MCF 10A (cell line): ENCODE results near the gene NELL1. TPM values are rescaled to one million over a fixed set of nuclear protein-coding genes. Genes with fewer than 3 reads are reported as not detected.

ENCODE experiments used
- BruUV-seq: library from RNA; stranded (reverse); fragments of 400-500 nt; replicated peaks from 2 replicates; lab custom pipeline; 2021; lab: Mats Ljungman, UMichigan
- CTCF ChIA-PET: fragments of 300-600 bp; sonication (Branson Sonifier 250); formaldehyde crosslinking; extraction: SDS; loops from one replicate; lab custom pipeline; 2021; ENCODE audit warnings: antibody characterized with exemption, inconsistent platforms; lab: Yijun Ruan, JAX
- POLR2A ChIA-PET: fragments of 300-600, 350-650 bp; sonication (Branson Sonifier 250); formaldehyde crosslinking; extraction: SDS; loops from one replicate; lab custom pipeline; 2020; ENCODE audit warnings: antibody characterized with exemption, inconsistent platforms; lab: Yijun Ruan, JAX
- DNase-seq: peaks from one replicate; pipeline ENCODE4 v3.0.0-alpha.2; 2018; ENCODE audit not compliant: unreplicated experiment
- H3K27ac Mint-ChIP-seq: one replicate; pipeline ENCODE4 v1.8.0; 2022; ENCODE audit warnings: mild to moderate bottlenecking, low read depth, mixed read lengths; ENCODE audit not compliant: unreplicated experiment
- H3K27me3 Mint-ChIP-seq: one replicate; pipeline ENCODE4 v1.8.0; 2022; ENCODE audit warnings: mixed read lengths; ENCODE audit not compliant: insufficient read depth, unreplicated experiment
- H3K36me3 Mint-ChIP-seq: one replicate; pipeline ENCODE4 v1.8.0; 2022; ENCODE audit warnings: mild to moderate bottlenecking, moderate library complexity, mixed read lengths; ENCODE audit not compliant: insufficient read depth, unreplicated experiment
- H3K4me1 Mint-ChIP-seq: one replicate; pipeline ENCODE4 v1.8.0; 2022; ENCODE audit warnings: mixed read lengths; ENCODE audit not compliant: insufficient read depth, unreplicated experiment
- H3K4me3 Mint-ChIP-seq: one replicate; pipeline ENCODE4 v1.8.0; 2022; ENCODE audit warnings: mild to moderate bottlenecking, moderate library complexity, mixed read lengths; ENCODE audit not compliant: unreplicated experiment
- H3K9me3 Mint-ChIP-seq: one replicate; pipeline ENCODE4 v1.8.0; 2022; ENCODE audit warnings: mixed read lengths; ENCODE audit not compliant: unreplicated experiment
- intact Hi-C: fragments of 100-400 bp; cut with micrococcal nuclease; formaldehyde crosslinking; loops from 2 replicates; pipeline ENCODE4 v1.14.1; 2022
- total RNA-seq: library from RNA; stranded (reverse); gene quantifications from 2 replicates; pipeline ENCODE4 v1.2.3, GENCODE V29; 2022
- TF ChIP-seq, protein P1 (sequence below): fragments of 200-600 bp; IDR thresholded peaks from one replicate; pipeline ENCODE4 v1.8.0; 2022; ENCODE audit warnings: antibody characterized with exemption, mild to moderate bottlenecking; ENCODE audit not compliant: unreplicated experiment

NELL1 gene
- total RNA-seq, 1 experiment from 2014 or later: not detected

GRCh38 chr11:21411597-21411996 lies 742.2 kb downstream of the NELL1 start:
- no peaks in the 10 kb centered on the region for H3K27me3 Mint-ChIP-seq
- no peak overlapping the region for H3K27ac Mint-ChIP-seq
- no peak overlapping the region for H3K4me3 Mint-ChIP-seq
- DNase-seq: no peak
- H3K4me1 Mint-ChIP-seq: no peaks in the 10 kb centered on the region
- TF ChIP-seq, protein P1, sequence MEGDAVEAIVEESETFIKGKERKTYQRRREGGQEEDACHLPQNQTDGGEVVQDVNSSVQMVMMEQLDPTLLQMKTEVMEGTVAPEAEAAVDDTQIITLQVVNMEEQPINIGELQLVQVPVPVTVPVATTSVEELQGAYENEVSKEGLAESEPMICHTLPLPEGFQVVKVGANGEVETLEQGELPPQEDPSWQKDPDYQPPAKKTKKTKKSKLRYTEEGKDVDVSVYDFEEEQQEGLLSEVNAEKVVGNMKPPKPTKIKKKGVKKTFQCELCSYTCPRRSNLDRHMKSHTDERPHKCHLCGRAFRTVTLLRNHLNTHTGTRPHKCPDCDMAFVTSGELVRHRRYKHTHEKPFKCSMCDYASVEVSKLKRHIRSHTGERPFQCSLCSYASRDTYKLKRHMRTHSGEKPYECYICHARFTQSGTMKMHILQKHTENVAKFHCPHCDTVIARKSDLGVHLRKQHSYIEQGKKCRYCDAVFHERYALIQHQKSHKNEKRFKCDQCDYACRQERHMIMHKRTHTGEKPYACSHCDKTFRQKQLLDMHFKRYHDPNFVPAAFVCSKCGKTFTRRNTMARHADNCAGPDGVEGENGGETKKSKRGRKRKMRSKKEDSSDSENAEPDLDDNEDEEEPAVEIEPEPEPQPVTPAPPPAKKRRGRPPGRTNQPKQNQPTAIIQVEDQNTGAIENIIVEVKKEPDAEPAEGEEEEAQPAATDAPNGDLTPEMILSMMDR: no peak
- ChIA-PET CTCF (no interaction called here), POLR2A (no interaction called here)
- peaks cover 31% of the 10 kb centered on the region for H3K9me3 Mint-ChIP-seq
- no TSS peak for BruUV-seq
- no peaks in the 10 kb centered on the region for H3K36me3 Mint-ChIP-seq
- intact Hi-C loops: no loop called here

- Mint-ChIP-seq H3K4me1 (no peaks in the 10 kb centered on the region), H3K27ac (no peak overlapping the region), H3K4me3 (no peak overlapping the region), H3K9me3 (peaks cover 28% of the 10 kb centered on the region), H3K27me3 (no peaks in the 10 kb centered on the region), H3K36me3 (no peaks in the 10 kb centered on the region)
- no TSS peak for BruUV-seq
- TF ChIP-seq, protein P1: no peak
- ChIA-PET POLR2A (no interaction called here), CTCF (no interaction called here)
- DNase-seq: no peak
- intact Hi-C loops: no loop called here
Measured at GRCh38 chr11:21412652-21413383, 743.4 kb downstream of the NELL1 start.

DNA sequence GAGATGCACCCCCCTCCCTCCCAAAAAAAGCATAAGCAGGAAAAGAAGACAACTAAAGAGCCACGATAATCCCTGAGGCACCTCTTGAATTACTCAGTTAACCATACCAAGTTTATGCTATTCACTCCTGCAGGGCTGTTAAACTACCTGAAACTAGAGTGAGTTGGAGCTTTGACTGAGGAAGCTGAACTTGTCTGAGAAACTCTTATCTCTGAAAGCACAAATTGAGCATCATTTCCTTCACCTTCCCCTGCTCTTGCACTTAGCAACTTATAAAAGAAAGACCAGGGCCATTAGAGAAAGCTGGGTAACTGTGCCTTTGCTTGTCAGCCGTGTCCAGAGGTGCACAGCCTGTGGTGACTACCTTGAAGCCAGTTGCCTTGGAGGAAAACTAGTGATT lies 745.6 kb downstream of the NELL1 start:
- peaks cover 39% of the 10 kb centered on the region for H3K9me3 Mint-ChIP-seq
- TF ChIP-seq, protein P1: no peak
- ChIA-PET CTCF (no interaction called here), POLR2A (no interaction called here)
- no peaks in the 10 kb centered on the region for H3K36me3 Mint-ChIP-seq
- no peak overlapping the region for H3K4me3 Mint-ChIP-seq
- H3K27ac Mint-ChIP-seq: no peak overlapping the region
- intact Hi-C loops: no loop called here
- DNase-seq: no peak
- no peaks in the 10 kb centered on the region for H3K4me1 Mint-ChIP-seq
- H3K27me3 Mint-ChIP-seq: no peaks in the 10 kb centered on the region
- no TSS peak for BruUV-seq

GRCh38 chr11:21415606-21416005 lies 746.2 kb downstream of the NELL1 start:
- POLR2A ChIA-PET: no interaction called here
- H3K36me3 Mint-ChIP-seq: no peaks in the 10 kb centered on the region
- H3K27ac Mint-ChIP-seq: no peak overlapping the region
- no TSS peak for BruUV-seq
- H3K4me1 Mint-ChIP-seq: no peaks in the 10 kb centered on the region
- DNase-seq: no peak
- H3K4me3 Mint-ChIP-seq: no peak overlapping the region
- intact Hi-C loops: no loop called here
- TF ChIP-seq, protein P1: no peak
- no peaks in the 10 kb centered on the region for H3K27me3 Mint-ChIP-seq
- peaks cover 41% of the 10 kb centered on the region for H3K9me3 Mint-ChIP-seq
- CTCF ChIA-PET: no interaction called here
